MCF 10A (cell line): Measurements from ENCODE around the gene WWP2. TPM values are rescaled to one million over a fixed set of nuclear protein-coding genes. Genes with fewer than 3 reads are reported as not detected.

Source experiments
- BruUV-seq: library from RNA; stranded (reverse); fragments of 400-500 nt; replicated peaks from 2 replicates; lab custom pipeline; 2021; lab: Mats Ljungman, UMichigan
- CTCF ChIA-PET: fragments of 300-600 bp; sonication (Branson Sonifier 250); formaldehyde crosslinking; extraction: SDS; loops from one replicate; lab custom pipeline; 2021; ENCODE audit warnings: antibody characterized with exemption, inconsistent platforms; lab: Yijun Ruan, JAX
- POLR2A ChIA-PET: fragments of 300-600, 350-650 bp; sonication (Branson Sonifier 250); formaldehyde crosslinking; extraction: SDS; loops from one replicate; lab custom pipeline; 2020; ENCODE audit warnings: antibody characterized with exemption, inconsistent platforms; lab: Yijun Ruan, JAX
- DNase-seq: peaks from one replicate; pipeline ENCODE4 v3.0.0-alpha.2; 2018; ENCODE audit not compliant: unreplicated experiment
- H3K27ac Mint-ChIP-seq: one replicate; pipeline ENCODE4 v1.8.0; 2022; ENCODE audit warnings: mild to moderate bottlenecking, low read depth, mixed read lengths; ENCODE audit not compliant: unreplicated experiment
- H3K27me3 Mint-ChIP-seq: one replicate; pipeline ENCODE4 v1.8.0; 2022; ENCODE audit warnings: mixed read lengths; ENCODE audit not compliant: insufficient read depth, unreplicated experiment
- H3K36me3 Mint-ChIP-seq: one replicate; pipeline ENCODE4 v1.8.0; 2022; ENCODE audit warnings: mild to moderate bottlenecking, moderate library complexity, mixed read lengths; ENCODE audit not compliant: insufficient read depth, unreplicated experiment
- H3K4me1 Mint-ChIP-seq: one replicate; pipeline ENCODE4 v1.8.0; 2022; ENCODE audit warnings: mixed read lengths; ENCODE audit not compliant: insufficient read depth, unreplicated experiment
- H3K4me3 Mint-ChIP-seq: one replicate; pipeline ENCODE4 v1.8.0; 2022; ENCODE audit warnings: mild to moderate bottlenecking, moderate library complexity, mixed read lengths; ENCODE audit not compliant: unreplicated experiment
- H3K9me3 Mint-ChIP-seq: one replicate; pipeline ENCODE4 v1.8.0; 2022; ENCODE audit warnings: mixed read lengths; ENCODE audit not compliant: unreplicated experiment
- CTCF ChIP-seq: fragments of 200-600 bp; IDR thresholded peaks from one replicate; pipeline ENCODE4 v1.8.0; 2022; ENCODE audit warnings: antibody characterized with exemption, mild to moderate bottlenecking; ENCODE audit not compliant: unreplicated experiment
- intact Hi-C: fragments of 100-400 bp; cut with micrococcal nuclease; formaldehyde crosslinking; loops from 2 replicates; pipeline ENCODE4 v1.14.1; 2022
- total RNA-seq: library from RNA; stranded (reverse); gene quantifications from 2 replicates; pipeline ENCODE4 v1.2.3, GENCODE V29; 2022

WWP2 gene
- total RNA-seq, 1 experiment from 2014 or later: 30.4 TPM

GRCh38 chr16:69745232-69745612, 16.9 kb upstream of the WWP2 start:
- Mint-ChIP-seq H3K36me3 (peaks cover 95% of the 10 kb centered on the region), H3K27me3 (no peaks in the 10 kb centered on the region), H3K9me3 (no peaks in the 10 kb centered on the region), H3K4me1 (peaks cover 11% of the 10 kb centered on the region), H3K27ac (no peak overlapping the region), H3K4me3 (no peak overlapping the region)
- TF ChIP-seq CTCF: no peak
- POLR2A ChIA-PET: interaction anchor here (0.8 to 1.8 kb wide), 3 partner anchors 9 to 19 kb away, joined by 5 to 9 read pairs (median 7); partner anchors contain the start of genes NOB1, NQO1 and WWP2
- DNase-seq: no peak
- no TSS peak for BruUV-seq
- CTCF ChIA-PET: interaction anchor here (2.6 kb wide), 1 partner anchor 9 kb away, joined by 9 read pairs; the partner anchor contains the start of gene NOB1
- intact Hi-C loops: no loop called here

GRCh38 chr16:69745959-69746358, 16.2 kb upstream of the WWP2 start:
- H3K27ac Mint-ChIP-seq: peak overlapping the region; percentile 35

GRCh38 chr16:69747115-69747514, 15.0 kb upstream of the WWP2 start:
- no TSS peak for BruUV-seq
- CTCF ChIA-PET: interaction anchor here (0.7 to 1.6 kb wide), 3 partner anchors 8 to 44 kb away, joined by 3 to 7 read pairs (median 4); partner anchors contain the start of gene NOB1
- Mint-ChIP-seq H3K4me1 (peaks cover 10% of the 10 kb centered on the region), H3K9me3 (no peaks in the 10 kb centered on the region), H3K27me3 (no peaks in the 10 kb centered on the region), H3K27ac (no peak overlapping the region), H3K4me3 (no peak overlapping the region), H3K36me3 (peaks cover 95% of the 10 kb centered on the region)
- intact Hi-C loops: no loop called here
- POLR2A ChIA-PET: interaction anchor here (0.7 to 1.8 kb wide), 3 partner anchors 15 to 773 kb away, joined by 3 to 7 read pairs (median 4); partner anchors contain the start of gene WWP2
- DNase-seq: no peak
- TF ChIP-seq CTCF: no peak

More at GRCh38 chr16:69745959-69746358, 16.2 kb upstream of the WWP2 start:
- Mint-ChIP-seq H3K4me1 (peaks cover 11% of the 10 kb centered on the region), H3K36me3 (peaks cover 95% of the 10 kb centered on the region), H3K27me3 (no peaks in the 10 kb centered on the region), H3K4me3 (no peak overlapping the region), H3K9me3 (no peaks in the 10 kb centered on the region)
- POLR2A ChIA-PET: interaction anchor here (0.6 to 1.8 kb wide), 4 partner anchors 8 to 87 kb away, joined by 3 to 9 read pairs (median 6); partner anchors contain the start of genes NOB1 and WWP2
- intact Hi-C loops: no loop called here
- BruUV-seq: no TSS peak
- CTCF ChIA-PET: interaction anchor here (2.6 kb wide), 1 partner anchor 8 kb away, joined by 9 read pairs; the partner anchor contains the start of gene NOB1
- TF ChIP-seq CTCF: no peak
- DNase-seq: no peak

- intact Hi-C loops: no loop called here
- Mint-ChIP-seq H3K27me3 (no peaks in the 10 kb centered on the region), H3K27ac (no peak overlapping the region), H3K4me1 (no peaks in the 10 kb centered on the region), H3K4me3 (no peak overlapping the region), H3K36me3 (peaks cover 86% of the 10 kb centered on the region), H3K9me3 (no peaks in the 10 kb centered on the region)
- ChIA-PET CTCF (interaction anchor here (0.6 kb wide), 1 partner anchor 45 kb away, joined by 5 read pairs; no protein-coding TSS in a partner anchor), POLR2A (interaction anchor here (1.3 kb wide), 1 partner anchor 21 kb away, joined by 5 read pairs; no protein-coding TSS in a partner anchor)
- no peak for TF ChIP-seq CTCF
- no peak for DNase-seq
- no TSS peak for BruUV-seq
Measured at GRCh38 chr16:69748694-69749345, 13.3 kb upstream of the WWP2 start.
